NCI-H524 treated with DMSO at 0.1 percent for 48 hours (cell line): ENCODE results near the gene ALS2CL.

Experiments used
- DNase-seq: peaks from one replicate; lab custom pipeline; 2025; lab: John Stamatoyannopoulos, UW

Gene ALS2CL

DNA sequence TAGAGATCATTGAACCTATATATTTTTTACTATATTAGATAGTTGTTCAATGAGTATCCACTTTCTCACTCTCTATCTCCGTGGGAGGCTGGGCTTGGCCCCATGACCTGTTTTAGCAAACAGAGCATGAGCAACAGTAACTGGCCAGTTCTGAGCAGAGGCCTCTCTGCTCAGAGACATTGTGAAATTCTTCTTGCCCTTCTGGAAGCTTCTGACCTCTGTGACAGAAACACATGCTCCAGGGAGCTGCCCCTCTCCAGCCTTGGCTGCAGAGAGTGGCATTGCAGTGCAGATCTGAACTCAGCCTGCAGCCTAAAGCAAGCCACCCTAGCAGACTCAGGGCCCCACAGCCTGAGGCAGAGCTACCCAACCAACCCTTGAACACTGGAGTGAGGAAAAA, 60.7 kb downstream of the ALS2CL start:
- no peak for DNase-seq

DNA sequence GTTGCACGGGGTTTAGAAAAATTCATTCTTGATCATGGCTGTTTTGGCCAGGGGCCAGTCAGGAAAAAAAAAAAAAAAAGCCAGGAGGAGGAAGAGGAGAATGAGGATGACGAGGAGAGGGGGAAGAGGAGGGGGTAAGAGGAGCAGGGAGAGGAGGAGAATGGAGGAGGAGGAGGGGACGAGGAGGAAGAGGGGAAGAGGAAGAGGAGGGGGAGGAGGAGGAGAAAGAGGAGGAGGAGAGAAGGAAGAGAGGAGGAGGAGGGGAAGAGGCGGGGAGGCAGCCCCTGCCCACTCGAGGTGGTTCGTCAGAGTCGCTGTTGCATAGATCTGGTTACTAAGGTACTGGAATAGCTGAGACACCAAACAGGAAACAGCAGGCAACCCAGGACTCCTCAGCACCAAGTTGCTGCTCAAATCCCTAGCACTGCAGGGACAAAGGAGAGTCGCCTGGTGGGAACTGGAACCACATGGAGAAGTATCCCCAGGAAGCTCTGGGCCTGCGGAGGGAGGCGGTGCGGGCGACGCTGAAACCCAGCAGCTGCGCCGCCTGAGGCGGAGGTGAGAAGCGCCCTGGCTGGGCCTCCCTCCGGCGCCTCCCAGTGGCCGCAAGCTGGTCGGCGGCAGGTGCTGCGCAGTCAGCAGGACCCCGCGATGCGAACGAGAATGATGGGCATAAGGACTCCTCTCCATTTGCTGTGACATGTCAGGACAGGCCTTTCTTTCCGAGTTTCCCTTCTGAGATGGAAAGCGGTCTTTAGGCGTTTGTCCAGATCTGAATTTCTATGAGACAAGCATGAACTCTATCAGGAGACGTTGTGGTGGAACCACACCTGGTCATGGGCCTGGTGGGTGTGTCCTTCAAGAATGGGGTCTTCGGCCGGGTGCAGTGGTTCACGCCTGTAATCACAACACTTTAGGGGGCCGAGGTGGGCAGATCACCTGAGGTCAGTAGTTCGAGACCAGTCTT, 63.6 kb downstream of the ALS2CL start:
- peak; percentile 14 for DNase-seq

DNA sequence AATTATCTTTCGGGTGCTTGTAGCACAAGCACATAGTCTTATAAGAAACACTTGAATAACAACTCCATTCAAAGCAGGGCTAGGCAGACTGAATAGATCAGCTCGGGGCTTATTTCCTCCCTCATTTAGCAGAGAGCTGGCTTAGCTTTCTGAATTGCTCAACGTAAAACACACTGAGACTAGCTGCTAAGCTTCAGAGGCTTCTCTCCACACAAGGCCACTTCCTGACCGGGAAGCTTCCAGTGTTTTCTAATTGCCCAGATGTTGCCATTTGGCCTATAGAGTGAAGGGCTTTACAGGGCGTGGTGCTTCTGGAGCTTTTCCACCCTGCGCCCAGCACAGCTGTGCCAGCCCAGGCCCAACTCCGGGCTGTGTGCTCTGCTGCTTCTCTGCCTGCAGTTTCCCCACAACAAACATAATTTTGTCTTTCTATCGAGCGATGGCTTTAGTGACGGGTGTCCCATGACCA, 64.5 kb downstream of the ALS2CL start:
- no peak for DNase-seq

DNA sequence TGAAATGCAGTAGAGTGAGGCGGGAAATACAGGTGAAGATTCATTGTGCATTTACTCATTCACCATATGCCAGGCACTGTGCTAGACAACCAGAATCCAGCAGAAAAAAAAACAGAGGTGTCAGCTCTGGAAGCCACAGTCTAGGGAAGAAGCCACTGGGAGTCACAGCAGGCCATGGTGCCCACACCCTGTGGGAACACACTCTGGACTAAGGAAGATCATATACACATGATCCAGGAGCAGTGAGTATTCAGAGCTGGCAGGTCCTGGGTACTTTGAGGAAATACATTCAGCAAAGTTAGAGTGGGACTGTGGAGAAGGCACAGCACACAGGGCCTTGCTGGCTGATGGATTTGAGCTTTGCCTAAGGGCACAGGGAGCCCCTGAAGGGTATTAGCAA, 66.4 kb downstream of the ALS2CL start:
- DNase-seq = no peak

DNA sequence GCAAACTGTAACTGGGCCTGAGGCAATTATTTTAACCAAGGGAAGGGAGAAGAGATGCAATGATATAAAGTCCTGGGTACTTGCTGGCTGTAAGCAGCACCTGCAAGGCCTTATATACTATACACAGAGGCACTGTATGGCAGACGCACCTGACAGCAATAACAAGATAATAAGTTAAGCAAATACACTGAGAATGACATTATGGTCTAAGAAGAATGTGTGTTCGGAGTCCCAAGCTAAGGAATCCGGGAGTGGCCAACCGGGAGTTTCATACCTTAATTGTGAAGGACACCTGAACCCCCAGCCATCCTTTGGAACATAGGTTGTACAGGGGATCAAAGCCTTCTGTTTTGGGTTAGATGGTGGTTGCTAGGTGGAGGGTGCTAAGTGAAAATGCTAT, 67.4 kb downstream of the ALS2CL start:
- DNase-seq = no peak

DNA sequence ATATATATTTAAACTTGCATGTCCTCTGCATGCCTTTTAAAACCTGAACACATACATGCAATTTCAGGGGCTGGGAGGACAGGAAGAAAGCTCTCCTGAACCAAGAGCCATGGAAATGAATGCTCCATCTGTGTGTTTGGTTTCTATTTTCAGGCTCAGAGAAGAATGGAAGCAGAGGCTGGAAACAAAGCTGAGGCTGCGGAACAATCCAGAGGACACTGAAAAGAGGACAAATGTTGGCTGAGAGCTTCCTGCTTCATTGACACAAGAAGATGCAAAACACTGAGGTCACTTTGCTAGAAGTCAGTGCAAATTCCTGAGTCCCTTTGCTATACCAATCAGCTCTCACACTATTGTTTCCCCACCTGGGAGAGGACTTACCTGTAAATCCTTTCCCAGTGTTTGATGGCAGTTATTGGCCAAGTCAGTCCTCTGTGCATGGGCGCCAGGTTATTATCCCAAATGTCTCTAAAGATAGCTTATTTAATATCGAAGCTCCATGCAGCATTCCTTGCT, 68.4 kb downstream of the ALS2CL start:
- DNase-seq = no peak

- no peak for DNase-seq
Observed at GRCh38 chr3:46624533-46624932, 68.9 kb downstream of the ALS2CL start.

- DNase-seq = no peak
Observed at GRCh38 chr3:46619845-46620778, 73.4 kb downstream of the ALS2CL start.
